Esophagus squamous epithelium (tissue), 4 donors: ENCODE measurements around the gene ST8SIA2.

Experiments used
- CTCF ChIP-seq, 6 experiments: fragments of 450-650 bp in 4 of 6; fragments of 200-600 bp in 2 of 6; sonication (generic) in 2 of 6; IDR thresholded peaks; one replicate each; pipeline ENCODE4 v1.5.1; 2016 to 2019; ENCODE audit warnings: antibody characterized with exemption in 6 of 6, mild to moderate bottlenecking in 4 of 6, moderate library complexity in 4 of 6
- POLR2A ChIP-seq, 4 donors: fragments of 450-650 bp; IDR thresholded peaks; one replicate each; pipeline ENCODE4 v1.6.1; 2017; ENCODE audit warnings: antibody characterized with exemption in 4 of 4, mild to moderate bottlenecking in 4 of 4, moderate library complexity in 3 of 4

DNA sequence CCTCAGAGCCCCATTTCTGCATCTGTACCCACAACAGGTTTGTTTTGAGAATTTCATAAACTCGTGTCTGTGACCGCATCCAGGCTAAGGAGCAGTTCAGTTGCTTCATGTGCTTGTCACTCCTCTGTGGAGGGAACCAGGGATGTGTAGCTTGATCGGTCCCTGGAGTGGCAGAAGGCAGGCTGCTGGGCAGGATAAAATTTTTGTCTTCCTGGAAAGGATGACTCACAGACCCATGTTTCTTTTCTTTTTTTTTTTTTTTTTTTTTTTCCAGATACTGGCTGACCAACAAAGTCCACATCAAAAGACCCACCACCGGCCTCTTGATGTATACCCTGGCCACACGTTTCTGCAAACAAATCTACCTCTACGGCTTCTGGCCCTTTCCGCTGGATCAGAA is 70.1 kb downstream of the ST8SIA2 start:
- TF ChIP-seq CTCF (IDR thresholded peaks at IDR 0.05) (no peak), POLR2A (IDR thresholded peaks at IDR 0.05) (no peak)
